GM23248 (cell line): ENCODE results near the gene NRDE2. TPM values are rescaled to one million over a fixed set of nuclear protein-coding genes. Genes with fewer than 3 reads are reported as not detected.
"Not testable (repeated sequence)": the region's sequence is repeated elsewhere in the genome, so short reads cannot be mapped to it uniquely, and the experiment has no call there.

ENCODE experiments used
- DNase-seq: peaks from one replicate; pipeline ENCODE4 v3.0.0-alpha.2; 2015
- H2AFZ ChIP-seq: fragments of 200-600 bp; sonication (generic); 2 replicates; pipeline ENCODE4 v1.6.1; 2016; ENCODE audit warnings: antibody characterized with exemption
- H3F3A ChIP-seq: fragments of 200-600 bp; sonication (generic); 2 replicates; pipeline ENCODE4 v1.6.1; 2016; ENCODE audit warnings: mild to moderate bottlenecking, antibody characterized with exemption, mixed run types; ENCODE audit not compliant: insufficient read depth
- H3K27ac ChIP-seq: fragments of 200-600 bp; sonication (generic); 2 replicates; pipeline ENCODE4 v1.5.1; 2016; ENCODE audit warnings: mild to moderate bottlenecking
- H3K27me3 ChIP-seq: fragments of 200-600 bp; sonication (generic); replicated peaks from 2 replicates; pipeline ENCODE4 v1.6.1; 2016; ENCODE audit warnings: mild to moderate bottlenecking; ENCODE audit not compliant: insufficient read depth
- H3K36me3 ChIP-seq: fragments of 200-600 bp; sonication (generic); 2 replicates; pipeline ENCODE4 v1.6.1; 2016; ENCODE audit warnings: low read depth, mild to moderate bottlenecking
- H3K4me1 ChIP-seq: fragments of 200-600 bp; sonication (generic); 2 replicates; pipeline ENCODE4 v1.6.1; 2016; ENCODE audit warnings: mild to moderate bottlenecking; ENCODE audit not compliant: insufficient read depth
- H3K4me2 ChIP-seq: fragments of 200-600 bp; sonication (generic); one replicate; pipeline ENCODE4 v1.6.1; 2016; ENCODE audit warnings: mild to moderate bottlenecking; ENCODE audit not compliant: unreplicated experiment
- H3K4me3 ChIP-seq: fragments of 200-600 bp; sonication (generic); 2 replicates; pipeline ENCODE4 v1.5.1; 2016; ENCODE audit warnings: mild to moderate bottlenecking
- H3K79me2 ChIP-seq: fragments of 200-600 bp; sonication (generic); 2 replicates; pipeline ENCODE4 v1.6.1; 2016; ENCODE audit warnings: mild to moderate bottlenecking; ENCODE audit not compliant: insufficient read depth
- H3K9ac ChIP-seq: fragments of 200-600 bp; sonication (generic); 2 replicates; pipeline ENCODE4 v1.6.1; 2016; ENCODE audit warnings: mild to moderate bottlenecking
- H3K9me2 ChIP-seq: fragments of 200-600 bp; sonication (generic); 2 replicates; pipeline ENCODE4 v1.6.1; 2016; ENCODE audit warnings: mixed run types, mild to moderate bottlenecking, moderate library complexity; ENCODE audit not compliant: insufficient read depth
- H3K9me3 ChIP-seq: fragments of 200-600 bp; sonication (generic); one replicate; pipeline ENCODE4 v1.6.1; 2017; ENCODE audit warnings: low read depth
- H4K20me1 ChIP-seq: fragments of 200-600 bp; sonication (generic); 2 replicates; pipeline ENCODE4 v1.6.0; 2016; ENCODE audit not compliant: insufficient read depth
- EZH2 ChIP-seq: fragments of 200-600 bp; sonication (generic); IDR thresholded peaks from 2 replicates; pipeline ENCODE4 v1.6.1; 2018; ENCODE audit warnings: antibody characterized with exemption, mild to moderate bottlenecking; ENCODE audit not compliant: insufficient read depth, poor library complexity, severe bottlenecking
- EZH2phosphoT487 ChIP-seq: fragments of 200-600 bp; sonication (generic); IDR thresholded peaks from 2 replicates; pipeline ENCODE4 v1.6.1; 2018; ENCODE audit warnings: antibody characterized with exemption, moderate library complexity, mild to moderate bottlenecking, low read depth; ENCODE audit not compliant: insufficient read depth
- WGBS, 2 experiments: methylation state at CpG; one replicate each; pipeline ENCODE4 v1.1.6; 2015 to 2017; ENCODE audit warnings: low lambda C conversion rate in 2 of 2, low coverage in 1 of 2; ENCODE audit errors: missing lambda C conversion rate in 2 of 2; 5-methylcytosine and 5-hydroxymethylcytosine counted together
- in situ Hi-C: fragments of 300-500 bp; cut with MboI; formaldehyde crosslinking; loops from 2 replicates; pipeline ENCODE4 v1.15.0; 2020
- polyA plus RNA-seq: library from polyadenylated mRNA; unstranded; fragments of >200 nt; fragmentation: Nextera tagmentation; extraction: Ambion mirVana; gene quantifications from 2 replicates; pipeline ENCODE4 v1.2.1, GENCODE V29; 2016
- total RNA-seq: library from RNA; depleted of rRNA; stranded (reverse); fragments of >200 nt; shearing (Covaris generic); gene quantifications from 2 replicates; pipeline ENCODE4 v1.2.3, GENCODE V29; 2014

Gene NRDE2
- total and polyA plus RNA-seq, 2 experiments from 2014 or later: 9.4 to 10.2 TPM

DNA sequence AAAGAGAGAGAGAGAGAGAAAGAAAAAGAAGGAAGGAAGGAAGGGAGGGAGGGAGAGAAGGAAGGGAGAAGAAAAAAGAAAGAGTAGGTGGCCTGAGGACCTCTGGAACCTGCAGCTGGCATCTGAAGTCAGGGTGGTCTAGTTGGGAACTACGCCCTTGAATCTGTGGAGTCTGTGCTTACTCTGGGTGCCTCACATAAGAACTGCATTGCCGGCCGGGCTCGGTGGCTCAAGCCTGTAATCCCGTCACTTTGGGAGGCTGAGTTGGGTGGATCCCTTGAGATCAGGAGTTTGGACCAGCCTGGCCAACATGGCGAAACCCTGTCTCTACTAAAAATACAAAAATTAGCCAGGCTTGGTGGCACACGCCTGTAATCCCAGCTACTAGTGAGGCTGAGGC, 10.0 kb upstream of the NRDE2 start:
- H3F3A ChIP-seq: no peaks in the 10 kb centered on the region
- no peaks in the 10 kb centered on the region for H3K79me2 ChIP-seq
- WGBS, 2 experiments: 56 to 58% methylated on average over 7 of the region's 7 CpGs
- H3K27ac ChIP-seq: no peak overlapping the region
- no peaks in the 10 kb centered on the region for H4K20me1 ChIP-seq
- in situ Hi-C loops: no loop called here
- no peak overlapping the region for H3K4me3 ChIP-seq
- H3K36me3 ChIP-seq: no peaks in the 10 kb centered on the region
- no peak overlapping the region for H3K9ac ChIP-seq
- H2AFZ ChIP-seq: no peak overlapping the region
- DNase-seq: no peak
- TF ChIP-seq EZH2: no peak
- no peak for TF ChIP-seq EZH2phosphoT487
- no peaks in the 10 kb centered on the region for H3K4me1 ChIP-seq
- no peaks in the 10 kb centered on the region for H3K9me3 ChIP-seq
- no peak overlapping the region for H3K4me2 ChIP-seq
- H3K9me2 ChIP-seq: no peaks in the 10 kb centered on the region
- H3K27me3 ChIP-seq: peaks cover 21% of the 10 kb centered on the region

DNA sequence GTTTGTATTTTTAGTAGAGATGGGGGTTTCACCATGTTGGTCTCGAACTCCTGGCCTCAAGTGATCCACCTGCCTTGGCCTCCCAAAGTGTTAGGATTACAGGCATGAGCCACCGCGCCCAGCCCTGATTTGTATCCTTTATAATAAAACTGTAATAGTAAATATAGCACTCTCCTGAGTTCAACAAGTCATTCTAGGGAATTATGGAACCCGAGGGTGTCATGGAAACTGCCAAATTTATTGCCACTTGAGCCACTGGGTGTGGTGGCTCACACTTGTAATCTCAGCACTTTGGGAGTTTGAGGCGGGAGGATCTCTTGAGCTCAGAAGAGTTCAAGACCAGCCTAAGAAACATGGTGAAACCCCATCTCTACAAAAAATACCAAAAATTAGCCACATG, 9.5 kb upstream of the NRDE2 start:
- 38 to 39% methylated on average over 5 of the region's 5 CpGs for WGBS, 2 experiments
- H3K9me3 ChIP-seq, H3K4me3 ChIP-seq, H3K9me2 ChIP-seq, in situ Hi-C loops, H4K20me1 ChIP-seq, H3K9ac ChIP-seq, H3K27ac ChIP-seq, H2AFZ ChIP-seq, H3K79me2 ChIP-seq, H3F3A ChIP-seq, H3K4me1 ChIP-seq, H3K4me2 ChIP-seq, H3K36me3 ChIP-seq, DNase-seq: not testable (repeated sequence)
- peaks cover 26% of the 10 kb centered on the region for H3K27me3 ChIP-seq

DNA sequence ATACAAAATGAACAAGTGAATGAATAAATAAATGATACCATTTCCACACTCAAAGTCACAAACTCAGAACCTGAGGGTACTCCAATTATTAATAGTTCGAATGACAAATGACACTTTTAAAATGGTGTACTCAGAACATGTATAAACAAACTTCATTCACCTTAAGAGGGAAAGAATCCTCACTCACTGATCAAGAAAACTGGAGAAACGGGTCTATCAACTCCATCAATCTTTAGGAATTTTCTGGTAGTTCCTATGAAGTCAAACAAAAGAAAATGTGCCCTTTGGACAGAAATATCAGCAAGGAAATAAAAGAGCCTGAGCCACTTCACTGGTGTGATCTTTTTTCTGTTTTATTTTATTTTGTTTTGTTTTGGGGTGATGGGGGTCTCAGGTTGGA, 5.2 kb upstream of the NRDE2 start:
- H3K27ac ChIP-seq: no peak overlapping the region
- DNase-seq: no peak
- H3K9ac ChIP-seq: no peak overlapping the region
- no peak overlapping the region for H3K4me2 ChIP-seq
- no peak overlapping the region for H3K4me3 ChIP-seq
- H3K9me3 ChIP-seq: no peaks in the 10 kb centered on the region
- H3K4me1 ChIP-seq: peaks cover 3% of the 10 kb centered on the region; the same call in 1 of the 2 replicates
- H3K79me2 ChIP-seq: no peaks in the 10 kb centered on the region
- no peaks in the 10 kb centered on the region for H4K20me1 ChIP-seq
- 10% methylated on average over 2 of the region's 2 CpGs for WGBS, 2 experiments
- H3K36me3 ChIP-seq: no peaks in the 10 kb centered on the region
- peaks cover 6% of the 10 kb centered on the region; the same call in 1 of the 2 replicates for H3F3A ChIP-seq
- peaks cover 24% of the 10 kb centered on the region for H3K27me3 ChIP-seq
- H2AFZ ChIP-seq: no peak overlapping the region
- no peak for TF ChIP-seq EZH2
- no peak for TF ChIP-seq EZH2phosphoT487
- in situ Hi-C loops: no loop called here
- H3K9me2 ChIP-seq: no peaks in the 10 kb centered on the region

DNA sequence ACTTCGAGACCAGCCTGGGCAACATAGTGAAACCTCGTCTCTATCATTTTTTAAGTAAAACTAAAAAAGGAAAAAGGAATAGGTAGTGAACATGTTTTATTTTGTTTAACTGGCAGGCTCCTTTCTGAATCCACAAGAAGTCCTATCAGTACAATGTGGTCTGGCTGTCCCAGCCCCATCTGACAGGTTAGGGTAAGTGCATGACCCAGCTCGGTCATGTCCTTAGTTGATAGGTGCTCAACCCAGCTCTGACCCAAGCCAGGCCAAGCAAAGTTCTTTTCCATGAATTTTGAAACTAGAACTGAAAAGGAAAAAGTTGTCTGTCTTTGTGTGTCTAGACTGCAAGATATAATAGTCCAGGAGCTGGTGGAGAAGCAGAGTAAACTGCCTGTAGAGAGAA, 4.7 kb upstream of the NRDE2 start:
- in situ Hi-C loops: no loop called here
- no peak for TF ChIP-seq EZH2
- no peak for TF ChIP-seq EZH2phosphoT487
- Histone ChIP-seq H3K9ac (no peak overlapping the region), H3K9me2 (no peaks in the 10 kb centered on the region), H3K4me2 (no peak overlapping the region), H3K27ac (no peak overlapping the region), H3K9me3 (no peaks in the 10 kb centered on the region), H3K79me2 (peaks cover 3% of the 10 kb centered on the region), H2AFZ (no peak overlapping the region), H3K4me3 (no peak overlapping the region), H3K4me1 (peaks cover 3% of the 10 kb centered on the region; the same call in 1 of the 2 replicates), H3K27me3 (peaks cover 24% of the 10 kb centered on the region), H3K36me3 (no peaks in the 10 kb centered on the region), H4K20me1 (no peaks in the 10 kb centered on the region), H3F3A (peaks cover 6% of the 10 kb centered on the region; the same call in 1 of the 2 replicates)
- no peak for DNase-seq
- WGBS, 2 experiments: 46 to 50% methylated on average over 3 of the region's 3 CpGs

DNA sequence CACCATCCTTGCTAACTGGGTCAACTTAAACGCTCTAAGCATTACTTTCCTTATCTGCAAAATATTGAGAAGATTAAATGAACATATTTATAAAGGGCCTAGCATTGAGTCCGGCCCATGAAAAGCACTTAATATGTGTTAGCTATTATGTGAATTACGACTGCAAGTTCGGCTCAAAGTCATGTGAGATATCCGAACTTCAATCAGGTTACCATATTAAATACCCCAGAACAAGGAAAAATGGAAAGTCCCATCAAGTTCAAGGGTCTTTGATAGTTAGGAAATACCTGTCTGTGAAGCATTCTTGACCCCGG, 487 bp upstream of the NRDE2 start:
- Histone ChIP-seq H3K4me2 (peak overlapping the region; percentile 94), H3K9ac (peak overlapping the region; percentile 90), H3F3A (peaks cover 10% of the 10 kb centered on the region; the same call in 1 of the 2 replicates), H3K36me3 (no peaks in the 10 kb centered on the region), H3K27ac (peak overlapping the region; percentile 80), H2AFZ (peak overlapping the region; percentile 85), H3K4me1 (peaks cover 12% of the 10 kb centered on the region), H3K9me3 (no peaks in the 10 kb centered on the region), H3K79me2 (peaks cover 44% of the 10 kb centered on the region), H4K20me1 (no peaks in the 10 kb centered on the region), H3K9me2 (no peaks in the 10 kb centered on the region), H3K4me3 (peak overlapping the region; percentile 86), H3K27me3 (peaks cover 13% of the 10 kb centered on the region; the same call in 1 of the 2 replicates)
- WGBS, 2 experiments: 25 to 27% methylated on average over 6 of the region's 6 CpGs
- TF ChIP-seq EZH2phosphoT487 (no peak), EZH2 (no peak)
- DNase-seq: no peak
- in situ Hi-C loops: no loop called here
